HG03460 (cell line): ENCODE data around the gene OTUB2.

ENCODE experiments used
- ATAC-seq: cut with Tn5 transposase; IDR thresholded peaks from one replicate; pipeline ENCODE4 v1.9.1; 2021; ENCODE audit not compliant: unreplicated experiment

OTUB2 gene

DNA sequence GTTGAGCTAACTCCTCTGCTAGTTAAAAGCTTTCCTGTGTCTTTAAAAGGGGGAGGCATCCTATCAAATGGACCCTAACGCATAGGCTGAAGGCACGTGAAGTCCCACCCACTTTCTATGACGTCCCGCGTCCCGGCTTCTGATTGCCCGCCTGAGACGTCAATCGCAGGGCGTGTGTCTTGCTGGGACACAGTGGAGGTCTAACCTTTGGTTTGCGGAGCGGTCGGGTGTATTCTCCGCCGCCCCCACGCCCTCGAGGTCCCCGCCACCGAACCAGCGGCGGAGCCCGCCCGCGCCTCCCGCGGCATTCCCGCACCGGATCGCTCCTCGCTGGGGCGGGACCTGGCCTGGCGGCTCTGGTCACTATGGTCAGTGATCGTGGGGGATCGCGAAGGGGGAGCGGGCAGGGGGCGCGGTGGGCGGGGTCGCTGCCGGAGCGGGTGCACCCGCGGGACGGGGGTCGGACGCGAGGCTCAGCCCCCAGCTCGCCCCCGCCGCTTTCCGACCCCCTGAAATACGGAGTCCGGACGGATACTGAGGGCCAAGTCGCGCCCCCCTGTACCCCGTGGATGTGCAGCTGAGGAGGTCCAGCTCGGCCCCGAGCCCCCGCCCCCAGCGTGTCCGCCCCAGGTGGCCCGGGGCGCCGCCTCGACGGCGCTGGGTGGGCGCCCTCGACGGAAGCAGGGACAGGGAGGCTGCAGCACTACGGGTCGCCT lies at the start of gene OTUB2:
Gene OTUB2 (plus strand): TSS at position 168 of the 716 bp plus-strand sequence. CDS start 198 bp downstream, at position 366.
- peak; percentile 100 for ATAC-seq

- peak; percentile 14 for ATAC-seq
Observed at GRCh38 chr14:93976477-93977057, 49.6 kb upstream of the OTUB2 start, which contains the start of gene ASB2. TSS of gene ASB2 (minus strand) at chr14:93976570. CDS start at chr14:93964539, 12,031 bp downstream.

DNA sequence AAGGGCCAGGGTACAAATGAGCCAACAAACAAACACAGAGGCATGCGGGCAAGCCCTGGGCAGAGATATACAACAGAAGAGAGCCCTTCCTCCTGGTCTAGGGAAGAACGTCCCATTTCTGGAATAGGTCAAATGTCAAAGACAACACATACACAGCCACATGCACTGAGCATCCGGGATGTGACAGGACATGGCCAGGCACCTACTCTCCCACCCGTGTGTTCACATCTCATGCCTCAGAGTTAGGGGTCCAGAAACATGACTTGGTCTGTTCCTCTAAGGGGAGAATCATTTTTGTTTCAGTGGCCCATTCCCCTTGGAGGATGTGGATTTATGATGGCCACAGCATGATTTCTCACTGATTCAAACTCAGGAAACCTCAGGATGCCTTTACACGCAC lies 49.0 kb upstream of the OTUB2 start:
- ATAC-seq: no peak

DNA sequence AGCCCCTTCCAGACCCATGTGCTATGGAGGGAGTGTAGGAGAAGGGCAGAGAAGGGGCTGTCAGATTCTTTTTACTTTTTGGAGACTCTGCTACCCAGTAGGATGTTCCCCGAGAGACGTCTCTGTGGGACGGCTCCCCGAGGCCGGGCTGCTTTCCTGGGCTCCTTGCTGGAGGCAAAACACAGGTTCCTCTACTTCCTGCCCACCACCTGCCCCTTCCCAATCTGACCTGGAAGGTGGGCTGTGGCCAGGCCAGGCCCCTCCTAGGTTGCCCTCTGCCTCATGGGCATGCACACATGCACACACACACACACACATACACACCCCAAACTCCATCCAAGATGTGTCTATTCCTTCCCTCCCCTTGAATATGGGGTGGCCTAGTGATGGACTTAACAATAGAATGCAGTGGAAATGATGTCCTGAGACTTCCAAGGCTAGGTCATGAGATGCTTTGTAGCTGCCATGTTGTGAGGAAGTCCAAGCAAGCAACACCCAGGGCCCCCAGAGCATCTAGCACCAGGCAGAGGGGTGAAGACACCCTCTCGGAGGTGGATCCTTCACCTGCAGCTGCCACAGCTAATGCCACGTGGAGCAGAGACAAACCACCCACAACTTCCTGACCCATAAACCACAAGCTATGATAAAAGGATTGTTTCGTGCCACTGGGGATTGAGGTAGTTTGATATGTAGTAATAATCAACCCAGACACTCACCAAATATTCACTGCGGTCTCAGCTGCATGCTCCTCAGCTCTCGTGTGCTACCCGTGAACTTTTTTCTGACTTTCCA lies 48.2 kb upstream of the OTUB2 start:
- ATAC-seq: peak; percentile 61

GRCh38 chr14:93978735-93979134 lies 47.4 kb upstream of the OTUB2 start:
- ATAC-seq: peak; percentile 0

- ATAC-seq: no peak
Observed at GRCh38 chr14:93980456-93981201, 45.5 kb upstream of the OTUB2 start.

- no peak for ATAC-seq
Observed at GRCh38 chr14:93981316-93982229, 44.6 kb upstream of the OTUB2 start.

GRCh38 chr14:93982230-93983007 lies 43.7 kb upstream of the OTUB2 start:
- no peak for ATAC-seq

DNA sequence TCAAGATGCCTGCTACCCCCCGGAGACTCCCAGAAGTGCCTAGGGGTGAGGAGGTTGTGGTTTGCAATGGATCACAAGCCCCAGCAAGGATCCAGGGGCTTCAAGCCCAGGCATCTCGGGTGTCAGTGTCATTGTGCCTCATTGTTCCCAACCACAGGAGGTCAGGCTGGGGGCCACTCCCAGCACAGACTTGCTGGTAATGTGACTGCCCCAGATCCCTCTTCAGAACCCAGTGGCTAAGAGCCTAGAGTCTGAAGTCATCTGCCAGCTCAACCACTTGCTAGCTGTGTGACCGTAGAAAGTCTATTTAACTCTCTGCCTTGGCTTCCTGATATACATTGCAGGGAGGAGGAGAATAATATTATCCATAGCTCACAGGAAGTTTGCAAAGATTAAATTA lies 42.1 kb upstream of the OTUB2 start:
- no peak for ATAC-seq

DNA sequence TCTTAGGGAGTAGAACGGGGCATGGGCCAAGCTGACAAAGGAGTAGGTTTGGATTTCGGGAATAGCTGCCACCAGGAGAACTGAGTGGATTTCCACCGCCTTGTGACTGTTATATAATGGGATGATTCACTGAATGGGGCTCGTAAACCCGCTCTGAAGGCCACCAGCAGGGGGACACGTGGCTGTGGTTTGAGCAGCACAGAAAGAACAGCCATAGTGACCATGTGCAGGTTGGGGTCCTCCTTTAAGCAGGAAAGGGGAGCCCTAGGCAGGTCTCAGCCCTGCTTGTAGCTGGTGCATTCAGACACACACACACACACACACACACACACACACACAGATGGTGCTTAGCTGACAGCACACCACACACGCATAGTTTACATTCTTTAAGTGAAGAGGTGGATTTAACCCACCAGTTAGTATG lies 41.1 kb upstream of the OTUB2 start:
- ATAC-seq: no peak

GRCh38 chr14:93986955-93987354 lies 39.2 kb upstream of the OTUB2 start:
- ATAC-seq: no peak

GRCh38 chr14:93987376-93987775 lies 38.8 kb upstream of the OTUB2 start:
- ATAC-seq: no peak

DNA sequence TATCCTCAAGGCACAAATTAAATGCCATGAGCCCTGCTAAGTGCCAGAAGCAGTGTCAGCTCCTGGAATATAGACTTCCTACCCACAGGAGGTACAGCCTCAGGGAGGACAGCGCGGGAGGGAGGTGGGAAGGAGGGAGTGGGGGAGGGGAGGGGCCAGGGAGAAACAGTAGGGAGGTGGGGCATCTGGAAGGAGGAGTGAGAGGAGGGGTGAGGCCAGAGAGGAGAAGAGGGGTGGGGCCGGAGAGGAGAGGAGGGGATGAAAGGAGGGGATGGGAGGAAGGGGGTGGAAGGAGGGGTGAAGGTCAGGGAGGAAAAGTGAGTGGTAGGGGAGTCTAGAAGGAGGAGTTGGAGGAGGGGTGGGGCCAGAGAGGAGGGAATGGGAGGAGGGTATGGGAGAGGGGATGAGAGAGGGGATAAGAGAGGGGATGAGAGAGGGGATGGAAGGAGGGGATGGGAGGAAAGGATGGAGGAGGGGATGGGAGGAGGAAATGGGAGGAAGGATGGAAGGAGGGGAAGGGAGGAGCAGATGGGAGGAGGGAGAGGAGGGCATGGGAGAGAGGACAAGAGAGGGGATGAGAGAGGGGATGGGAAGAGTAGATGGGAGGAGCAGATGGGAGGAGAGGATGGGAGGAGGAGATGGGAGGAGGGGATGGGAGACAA lies 38.2 kb upstream of the OTUB2 start:
- no peak for ATAC-seq

DNA sequence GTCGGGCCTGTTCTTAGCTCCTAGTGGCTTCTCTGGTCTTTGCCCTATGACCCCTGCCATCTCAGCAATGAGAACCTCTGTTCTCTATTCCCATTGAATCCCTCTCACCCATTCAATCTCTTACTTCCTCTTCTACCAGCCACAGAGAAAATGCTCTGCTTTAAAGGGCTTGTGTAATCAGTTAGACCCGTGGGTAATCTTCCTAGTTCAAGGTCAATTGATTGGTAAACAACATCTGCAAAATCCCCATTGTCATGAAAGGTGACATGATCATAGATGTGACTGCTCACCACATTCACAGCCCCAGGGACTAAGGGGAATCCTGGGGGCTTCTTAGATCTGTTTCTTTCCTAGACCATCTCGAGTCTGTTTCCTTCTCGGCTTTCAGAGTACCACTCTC lies 36.2 kb upstream of the OTUB2 start:
- ATAC-seq: peak; percentile 58

- no peak for ATAC-seq
Observed at GRCh38 chr14:93991212-93991611, 34.9 kb upstream of the OTUB2 start.

- ATAC-seq: no peak
Observed at GRCh38 chr14:93991649-93992048, 34.5 kb upstream of the OTUB2 start.

- ATAC-seq: no peak
Observed at GRCh38 chr14:93993382-93993781, 32.8 kb upstream of the OTUB2 start.

DNA sequence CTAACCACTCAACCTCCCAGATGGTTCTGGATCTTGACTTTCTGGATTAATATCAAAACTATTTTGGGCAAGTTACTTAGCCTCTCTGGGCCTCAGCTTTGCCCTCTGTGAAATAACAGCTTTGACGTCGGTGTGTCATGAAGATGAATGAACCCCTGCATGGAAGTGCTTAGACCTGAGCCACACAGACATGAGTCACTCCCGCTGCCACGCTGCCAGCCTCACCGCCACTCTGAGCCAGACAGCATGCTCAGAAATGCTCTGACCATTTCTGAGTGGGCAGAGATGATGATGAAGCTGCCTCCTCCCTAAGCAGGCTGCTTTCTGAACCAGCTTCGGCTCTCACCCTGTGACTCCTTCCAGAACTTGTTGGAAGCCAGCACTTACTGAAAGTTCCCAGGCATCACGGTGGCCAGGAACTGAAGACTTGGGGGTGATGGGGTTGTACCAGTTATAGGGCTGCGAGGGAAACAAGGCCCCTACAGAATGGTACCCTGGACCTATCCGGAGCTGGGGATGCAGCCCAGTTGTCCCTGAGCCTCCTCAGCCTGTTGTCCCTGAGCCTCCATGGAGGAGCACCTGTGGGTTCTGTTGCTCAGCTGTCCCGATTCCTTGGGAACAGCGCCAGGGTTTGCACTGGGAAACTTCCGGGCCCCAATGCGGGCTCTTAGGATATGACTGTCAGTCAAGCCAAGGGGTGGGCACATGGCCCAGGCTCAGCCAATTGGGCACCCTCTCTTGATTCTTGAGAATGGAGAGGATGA lies 31.0 kb upstream of the OTUB2 start:
- no peak for ATAC-seq
